WTC11 (cell line): ENCODE data around the gene ACSF2. TPM values are rescaled to one million over a fixed set of nuclear protein-coding genes. Genes with fewer than 3 reads are reported as not detected.

Experiments used
- ATAC-seq: fragments of 200-7000 bp; cut with Tn5 transposase; 2 replicates; pipeline ENCODE4 v1.10.0; 2021; ENCODE audit warnings: mild to moderate bottlenecking, moderate library complexity
- CTCF ChIA-PET: fragments of 300-600 bp; sonication (Branson Sonifier 250); formaldehyde crosslinking; loops from one replicate; lab custom pipeline; 2021; ENCODE audit warnings: antibody characterized with exemption; lab: Charles Lee
- POLR2A ChIA-PET: fragments of 350-600 bp; sonication (Branson Sonifier 250); formaldehyde crosslinking; loops from one replicate; lab custom pipeline; 2021; ENCODE audit warnings: antibody characterized with exemption; lab: Charles Lee
- DNase-seq: peaks from one replicate; pipeline ENCODE4 v3.0.0; 2021; ENCODE audit warnings: low spot score
- H3K27ac Mint-ChIP-seq: 2 replicates; pipeline ENCODE4 v1.8.0; 2021; ENCODE audit warnings: mixed read lengths
- H3K27me3 Mint-ChIP-seq: 2 replicates; pipeline ENCODE4 v1.8.0; 2021; ENCODE audit warnings: low read depth, mild to moderate bottlenecking, moderate library complexity, mixed read lengths
- H3K36me3 Mint-ChIP-seq: 2 replicates; pipeline ENCODE4 v1.8.0; 2021; ENCODE audit warnings: mixed read lengths
- H3K4me1 Mint-ChIP-seq: 2 replicates; pipeline ENCODE4 v1.8.0; 2022; ENCODE audit warnings: mixed read lengths
- H3K4me3 Mint-ChIP-seq: 2 replicates; pipeline ENCODE4 v1.8.0; 2021; ENCODE audit warnings: mild to moderate bottlenecking, moderate library complexity, mixed read lengths
- H3K9me3 Mint-ChIP-seq: 2 replicates; pipeline ENCODE4 v1.8.0; 2021; ENCODE audit warnings: mixed read lengths
- ATF1 ChIP-seq: sonication (generic); formaldehyde crosslinking; IDR thresholded peaks from 2 replicates; pipeline ENCODE4 v1.8.1; 2023; ENCODE audit warnings: mild to moderate bottlenecking, moderate library complexity, missing genetic modification reagents
- ATF2 ChIP-seq: sonication (generic); formaldehyde crosslinking; IDR thresholded peaks from 2 replicates; pipeline ENCODE4 v1.8.1; 2022; ENCODE audit warnings: low read depth, missing genetic modification reagents, borderline replicate concordance
- CDX4 ChIP-seq: fragments of 250-450 bp; sonication (Bioruptor Pico); IDR thresholded peaks from 2 replicates; pipeline ENCODE4 v1.9.0; 2021; ENCODE audit warnings: moderate library complexity, mild to moderate bottlenecking, inconsistent platforms, borderline replicate concordance
- IRF2 ChIP-seq: sonication (generic); formaldehyde crosslinking; IDR thresholded peaks from 2 replicates; pipeline ENCODE4 v1.8.0; 2022; ENCODE audit warnings: low read depth, missing genetic modification reagents, borderline replicate concordance
- JUN ChIP-seq: sonication (generic); formaldehyde crosslinking; IDR thresholded peaks from 2 replicates; pipeline ENCODE4 v1.8.0; 2023; ENCODE audit warnings: mild to moderate bottlenecking, missing genetic modification reagents
- MLX ChIP-seq: sonication (generic); formaldehyde crosslinking; IDR thresholded peaks from 2 replicates; pipeline ENCODE4 v1.8.1; 2023; ENCODE audit warnings: mild to moderate bottlenecking, missing genetic modification reagents, moderate library complexity
- NFYB ChIP-seq: sonication (generic); formaldehyde crosslinking; conservative IDR thresholded peaks from 2 replicates; pipeline ENCODE4 v1.8.0; 2022; ENCODE audit warnings: low read depth, missing genetic modification reagents
- NR2C2 ChIP-seq: sonication (generic); formaldehyde crosslinking; IDR thresholded peaks from 2 replicates; pipeline ENCODE4 v1.8.0; 2022; ENCODE audit warnings: mild to moderate bottlenecking, missing genetic modification reagents
- OVOL2 ChIP-seq: fragments of 250-450 bp; sonication (Bioruptor Pico); IDR thresholded peaks from 2 replicates; pipeline ENCODE4 v1.9.0; 2021; ENCODE audit warnings: mild to moderate bottlenecking, borderline replicate concordance
- RORB ChIP-seq: fragments of 250-450 bp; sonication (Bioruptor Pico); IDR thresholded peaks from 2 replicates; pipeline ENCODE4 v1.9.0; 2021; ENCODE audit warnings: mild to moderate bottlenecking
- SMAD3 ChIP-seq: sonication (generic); formaldehyde crosslinking; IDR thresholded peaks from 2 replicates; pipeline ENCODE4 v1.8.0; 2022; ENCODE audit warnings: missing genetic modification reagents, mild to moderate bottlenecking, borderline replicate concordance
- SOX15 ChIP-seq: fragments of 250-450 bp; sonication (Bioruptor Pico); IDR thresholded peaks from 2 replicates; pipeline ENCODE4 v1.9.0; 2021; ENCODE audit warnings: mild to moderate bottlenecking
- TEAD1 ChIP-seq: sonication (generic); formaldehyde crosslinking; IDR thresholded peaks from 2 replicates; pipeline ENCODE4 v1.8.0; 2022; ENCODE audit warnings: mild to moderate bottlenecking, missing genetic modification reagents
- TP53 ChIP-seq: sonication (generic); formaldehyde crosslinking; IDR thresholded peaks from 2 replicates; pipeline ENCODE4 v1.8.1; 2023; ENCODE audit warnings: mild to moderate bottlenecking, missing genetic modification reagents
- USF1 ChIP-seq: sonication (generic); formaldehyde crosslinking; IDR thresholded peaks from 2 replicates; pipeline ENCODE4 v1.8.0; 2022; ENCODE audit warnings: mild to moderate bottlenecking, missing genetic modification reagents
- ZNF263 ChIP-seq: sonication (generic); formaldehyde crosslinking; IDR thresholded peaks from 2 replicates; pipeline ENCODE4 v1.8.1; 2022; ENCODE audit warnings: low read depth, mild to moderate bottlenecking, moderate library complexity, missing genetic modification reagents
- ZNF281 ChIP-seq: sonication (generic); formaldehyde crosslinking; IDR thresholded peaks from 2 replicates; pipeline ENCODE4 v1.8.0; 2023; ENCODE audit warnings: mild to moderate bottlenecking, missing genetic modification reagents
- ZNF416 ChIP-seq: fragments of 250-450 bp; sonication (Bioruptor Pico); IDR thresholded peaks from 2 replicates; pipeline ENCODE4 v1.9.0; 2021; ENCODE audit warnings: mild to moderate bottlenecking, inconsistent platforms
- total RNA-seq: library from RNA; stranded (reverse); gene quantifications from 3 replicates; pipeline ENCODE4 v1.2.3, GENCODE V29; 2021
- TF ChIP-seq, protein P1 (sequence below): sonication (generic); formaldehyde crosslinking; IDR thresholded peaks from 2 replicates; pipeline ENCODE4 v1.8.1; 2022; ENCODE audit warnings: mild to moderate bottlenecking, missing genetic modification reagents, moderate library complexity, borderline replicate concordance
- TF ChIP-seq, protein P2 (sequence below): sonication (generic); formaldehyde crosslinking; IDR thresholded peaks from 2 replicates; pipeline ENCODE4 v1.8.1; 2023; ENCODE audit warnings: mild to moderate bottlenecking, missing genetic modification reagents
- TF ChIP-seq, protein P3 (sequence below): sonication (generic); formaldehyde crosslinking; IDR thresholded peaks from 2 replicates; pipeline ENCODE4 v1.8.1; 2023; ENCODE audit warnings: mild to moderate bottlenecking, moderate library complexity, missing genetic modification reagents

The ACSF2 gene
- total RNA-seq, 1 experiment from 2014 or later = 19.9 TPM

- ATAC-seq = no peak
- TF ChIP-seq CDX4 (CRISPR knock-in tag) = no peak
- TF ChIP-seq ZNF281 = no peak
- TF ChIP-seq USF1 (CRISPR knock-in tag) = no peak
- TF ChIP-seq ZNF263 = no peak
- TF ChIP-seq, protein P1, sequence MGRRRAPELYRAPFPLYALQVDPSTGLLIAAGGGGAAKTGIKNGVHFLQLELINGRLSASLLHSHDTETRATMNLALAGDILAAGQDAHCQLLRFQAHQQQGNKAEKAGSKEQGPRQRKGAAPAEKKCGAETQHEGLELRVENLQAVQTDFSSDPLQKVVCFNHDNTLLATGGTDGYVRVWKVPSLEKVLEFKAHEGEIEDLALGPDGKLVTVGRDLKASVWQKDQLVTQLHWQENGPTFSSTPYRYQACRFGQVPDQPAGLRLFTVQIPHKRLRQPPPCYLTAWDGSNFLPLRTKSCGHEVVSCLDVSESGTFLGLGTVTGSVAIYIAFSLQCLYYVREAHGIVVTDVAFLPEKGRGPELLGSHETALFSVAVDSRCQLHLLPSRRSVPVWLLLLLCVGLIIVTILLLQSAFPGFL = no peak
- no peak for TF ChIP-seq ZNF416 (CRISPR knock-in tag)
- no peak for TF ChIP-seq JUN (CRISPR knock-in tag)
- no peak for TF ChIP-seq NFYB (CRISPR knock-in tag)
- Mint-ChIP-seq H3K27ac (no peak overlapping the region), H3K9me3 (peaks cover 18% of the 10 kb centered on the region), H3K36me3 (peaks cover 6% of the 10 kb centered on the region), H3K4me1 (peaks cover 3% of the 10 kb centered on the region; the same call in 1 of the 2 replicates), H3K4me3 (no peak overlapping the region), H3K27me3 (peaks cover 32% of the 10 kb centered on the region)
- ChIA-PET CTCF (interaction anchor here (0.6 to 1.6 kb wide), 3 partner anchors 23 to 1024 kb away, joined by 3 to 9 read pairs (median 6); partner anchors contain the start of gene LRRC59), POLR2A (no interaction called here)
- DNase-seq = no peak
Observed at GRCh38 chr17:50420419-50421112, 5.5 kb upstream of the ACSF2 start.

DNA sequence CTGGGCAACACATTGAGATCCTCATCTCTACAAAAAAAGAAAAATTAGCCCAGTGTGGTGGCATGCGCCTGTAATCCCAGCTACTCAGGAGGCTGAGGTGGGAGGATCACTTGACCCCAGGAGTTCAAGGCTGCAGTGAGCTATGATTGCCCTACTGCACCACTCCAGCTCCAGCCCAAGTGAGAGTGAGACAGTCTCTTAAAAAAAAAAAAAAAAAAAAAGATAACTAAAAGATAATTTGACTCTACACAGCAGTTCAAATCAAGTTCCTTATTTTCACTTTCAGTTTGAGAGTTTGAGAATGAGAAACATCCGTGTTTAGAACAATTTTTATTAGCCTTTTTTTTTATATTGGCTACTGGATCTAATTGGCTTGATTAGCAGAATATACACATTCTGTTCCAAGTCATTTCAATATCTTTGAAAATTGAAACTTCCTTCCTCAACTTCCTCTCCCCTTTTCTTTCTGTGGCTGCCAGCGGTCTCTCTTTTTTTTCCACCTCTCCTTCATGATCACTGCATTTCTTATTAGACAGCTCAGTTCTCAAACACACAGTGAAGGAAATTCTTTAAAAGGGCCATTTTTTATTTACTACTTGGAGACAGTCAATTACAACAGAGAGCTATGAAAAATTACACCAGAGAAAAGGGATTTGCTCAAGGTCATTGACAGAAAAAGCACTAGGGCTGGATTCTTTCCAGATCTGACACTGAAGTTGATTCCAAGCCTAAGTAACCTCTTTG is 4.5 kb upstream of the ACSF2 start:
- DNase-seq = no peak
- Mint-ChIP-seq H3K36me3 (peaks cover 6% of the 10 kb centered on the region), H3K9me3 (peaks cover 18% of the 10 kb centered on the region), H3K27me3 (peaks cover 34% of the 10 kb centered on the region), H3K27ac (no peak overlapping the region), H3K4me3 (no peak overlapping the region), H3K4me1 (peaks cover 5% of the 10 kb centered on the region)
- no peak for ATAC-seq
- TF ChIP-seq RORB = no peak
- no peak for TF ChIP-seq ZNF416 (CRISPR knock-in tag)
- TF ChIP-seq SMAD3 (CRISPR knock-in tag) = no peak
- TF ChIP-seq, protein P2, sequence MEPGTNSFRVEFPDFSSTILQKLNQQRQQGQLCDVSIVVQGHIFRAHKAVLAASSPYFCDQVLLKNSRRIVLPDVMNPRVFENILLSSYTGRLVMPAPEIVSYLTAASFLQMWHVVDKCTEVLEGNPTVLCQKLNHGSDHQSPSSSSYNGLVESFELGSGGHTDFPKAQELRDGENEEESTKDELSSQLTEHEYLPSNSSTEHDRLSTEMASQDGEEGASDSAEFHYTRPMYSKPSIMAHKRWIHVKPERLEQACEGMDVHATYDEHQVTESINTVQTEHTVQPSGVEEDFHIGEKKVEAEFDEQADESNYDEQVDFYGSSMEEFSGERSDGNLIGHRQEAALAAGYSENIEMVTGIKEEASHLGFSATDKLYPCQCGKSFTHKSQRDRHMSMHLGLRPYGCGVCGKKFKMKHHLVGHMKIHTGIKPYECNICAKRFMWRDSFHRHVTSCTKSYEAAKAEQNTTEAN (CRISPR knock-in tag) = no peak
- TF ChIP-seq IRF2 (CRISPR knock-in tag) = no peak
- no peak for TF ChIP-seq SOX15
- no peak for TF ChIP-seq ATF2 (CRISPR knock-in tag)
- no peak for TF ChIP-seq TEAD1 (CRISPR knock-in tag)
- no peak for TF ChIP-seq ATF1
- TF ChIP-seq MLX (CRISPR knock-in tag) = no peak
- no peak for TF ChIP-seq TP53
- TF ChIP-seq OVOL2 (CRISPR knock-in tag) = no peak
- TF ChIP-seq, protein P3, sequence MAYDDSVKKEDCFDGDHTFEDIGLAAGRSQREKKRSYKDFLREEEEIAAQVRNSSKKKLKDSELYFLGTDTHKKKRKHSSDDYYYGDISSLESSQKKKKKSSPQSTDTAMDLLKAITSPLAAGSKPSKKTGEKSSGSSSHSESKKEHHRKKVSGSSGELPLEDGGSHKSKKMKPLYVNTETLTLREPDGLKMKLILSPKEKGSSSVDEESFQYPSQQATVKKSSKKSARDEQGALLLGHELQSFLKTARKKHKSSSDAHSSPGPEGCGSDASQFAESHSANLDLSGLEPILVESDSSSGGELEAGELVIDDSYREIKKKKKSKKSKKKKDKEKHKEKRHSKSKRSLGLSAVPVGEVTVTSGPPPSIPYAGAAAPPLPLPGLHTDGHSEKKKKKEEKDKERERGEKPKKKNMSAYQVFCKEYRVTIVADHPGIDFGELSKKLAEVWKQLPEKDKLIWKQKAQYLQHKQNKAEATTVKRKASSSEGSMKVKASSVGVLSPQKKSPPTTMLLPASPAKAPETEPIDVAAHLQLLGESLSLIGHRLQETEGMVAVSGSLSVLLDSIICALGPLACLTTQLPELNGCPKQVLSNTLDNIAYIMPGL (CRISPR knock-in tag) = no peak
- TF ChIP-seq NR2C2 (CRISPR knock-in tag) = no peak
- ChIA-PET CTCF (interaction anchor here (0.6 to 1.6 kb wide), 3 partner anchors 24 to 1025 kb away, joined by 3 to 9 read pairs (median 6); partner anchors contain the start of gene LRRC59), POLR2A (interaction anchor here (0.6 kb wide), 2 partner anchors 44 to 930 kb away, joined by 3 read pairs; no protein-coding TSS in a partner anchor)
